ENCODE results near the gene TEX53. TPM values are rescaled to one million over a fixed set of nuclear protein-coding genes. Genes with fewer than 3 reads are reported as not detected.

Gene TEX53
- total and polyA plus RNA-seq, 9 donors, result not detected

- Histone ChIP-seq H3K36me3 (no peaks in the 10 kb centered on the region), H3K4me1 (ENCODE audit: insufficient read depth) (no peaks in the 10 kb centered on the region), H3K9me3 (no peaks in the 10 kb centered on the region), H3K27ac (no peak overlapping the region), H3K4me3 (no peak overlapping the region), H3K27me3 (no peaks in the 10 kb centered on the region)
- TF ChIP-seq EP300 (IDR thresholded peaks at IDR 0.05) (no peak), POLR2A (IDR thresholded peaks at IDR 0.05) (no peak)
- TF ChIP-seq, protein P1, sequence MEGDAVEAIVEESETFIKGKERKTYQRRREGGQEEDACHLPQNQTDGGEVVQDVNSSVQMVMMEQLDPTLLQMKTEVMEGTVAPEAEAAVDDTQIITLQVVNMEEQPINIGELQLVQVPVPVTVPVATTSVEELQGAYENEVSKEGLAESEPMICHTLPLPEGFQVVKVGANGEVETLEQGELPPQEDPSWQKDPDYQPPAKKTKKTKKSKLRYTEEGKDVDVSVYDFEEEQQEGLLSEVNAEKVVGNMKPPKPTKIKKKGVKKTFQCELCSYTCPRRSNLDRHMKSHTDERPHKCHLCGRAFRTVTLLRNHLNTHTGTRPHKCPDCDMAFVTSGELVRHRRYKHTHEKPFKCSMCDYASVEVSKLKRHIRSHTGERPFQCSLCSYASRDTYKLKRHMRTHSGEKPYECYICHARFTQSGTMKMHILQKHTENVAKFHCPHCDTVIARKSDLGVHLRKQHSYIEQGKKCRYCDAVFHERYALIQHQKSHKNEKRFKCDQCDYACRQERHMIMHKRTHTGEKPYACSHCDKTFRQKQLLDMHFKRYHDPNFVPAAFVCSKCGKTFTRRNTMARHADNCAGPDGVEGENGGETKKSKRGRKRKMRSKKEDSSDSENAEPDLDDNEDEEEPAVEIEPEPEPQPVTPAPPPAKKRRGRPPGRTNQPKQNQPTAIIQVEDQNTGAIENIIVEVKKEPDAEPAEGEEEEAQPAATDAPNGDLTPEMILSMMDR (IDR thresholded peaks at IDR 0.05), result no peak
- DNase-seq, result no peak
- intact Hi-C loops (cut with DNase I), result no loop called here
- 86 to 92% (median 87%) methylated on average over 8 of the region's 8 CpGs for WGBS, 3 donors
Measured at GRCh38 chr9:114638404-114638803, 19.2 kb downstream of the TEX53 start.

- Histone ChIP-seq H3K4me3 (no peak overlapping the region), H3K4me1 (ENCODE audit: insufficient read depth) (no peaks in the 10 kb centered on the region), H3K27ac (no peak overlapping the region), H3K36me3 (no peaks in the 10 kb centered on the region), H3K27me3 (no peaks in the 10 kb centered on the region), H3K9me3 (no peaks in the 10 kb centered on the region)
- no peak for TF ChIP-seq EP300 (IDR thresholded peaks at IDR 0.05)
- TF ChIP-seq, protein P1 (IDR thresholded peaks at IDR 0.05), result no peak
- no peak for TF ChIP-seq POLR2A (IDR thresholded peaks at IDR 0.05)
- DNase-seq, result no peak
- WGBS, 3 donors, result 85 to 91% (median 88%) methylated on average over 6 of the region's 6 CpGs
- intact Hi-C loops (cut with DNase I), result no loop called here
Measured at GRCh38 chr9:114634387-114634786, 23.2 kb downstream of the TEX53 start.

DNA sequence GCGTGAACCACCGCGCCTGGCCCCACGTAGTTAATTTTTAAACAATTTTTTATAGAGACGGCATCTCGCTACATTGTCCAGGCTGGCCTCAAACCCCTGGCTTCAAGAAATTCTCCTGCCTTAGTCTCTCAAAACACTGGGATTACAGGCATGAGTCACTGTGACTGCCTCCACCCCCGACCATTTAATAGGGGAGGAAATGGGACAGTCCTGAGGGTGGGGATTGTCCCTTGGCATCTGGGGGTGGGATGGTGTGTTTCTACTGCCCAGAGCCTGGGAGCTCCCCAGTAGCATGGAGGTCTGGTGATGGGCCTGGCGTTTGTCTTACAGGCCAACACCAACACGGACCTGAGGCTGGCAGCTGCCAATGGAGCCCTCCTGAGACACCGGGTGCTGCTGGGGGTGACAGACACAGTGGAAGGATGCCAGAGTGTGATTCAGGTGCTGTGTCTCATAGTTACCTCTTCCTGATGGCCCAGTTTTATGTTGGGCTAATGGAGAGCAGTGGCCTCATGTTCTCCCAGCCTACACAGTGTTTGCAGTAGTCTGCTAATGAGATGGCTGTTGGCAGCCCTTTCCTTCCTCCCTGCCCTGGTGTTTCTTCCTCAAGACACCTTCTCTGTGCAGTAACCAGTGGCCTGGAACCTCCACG, 24.0 kb downstream of the TEX53 start:
- Histone ChIP-seq H3K36me3 (no peaks in the 10 kb centered on the region), H3K27me3 (no peaks in the 10 kb centered on the region), H3K9me3 (no peaks in the 10 kb centered on the region), H3K27ac (no peak overlapping the region), H3K4me1 (ENCODE audit: insufficient read depth) (no peaks in the 10 kb centered on the region), H3K4me3 (no peak overlapping the region)
- no peak for DNase-seq
- 87 to 90% (median 87%) methylated on average over 11 of the region's 11 CpGs for whole genome bisulfite sequencing, 3 donors
- intact Hi-C loops (cut with DNase I), result no loop called here
- no peak for TF ChIP-seq POLR2A (IDR thresholded peaks at IDR 0.05)
- no peak for TF ChIP-seq EP300 (IDR thresholded peaks at IDR 0.05)
- TF ChIP-seq, protein P1 (IDR thresholded peaks at IDR 0.05), result no peak

DNA sequence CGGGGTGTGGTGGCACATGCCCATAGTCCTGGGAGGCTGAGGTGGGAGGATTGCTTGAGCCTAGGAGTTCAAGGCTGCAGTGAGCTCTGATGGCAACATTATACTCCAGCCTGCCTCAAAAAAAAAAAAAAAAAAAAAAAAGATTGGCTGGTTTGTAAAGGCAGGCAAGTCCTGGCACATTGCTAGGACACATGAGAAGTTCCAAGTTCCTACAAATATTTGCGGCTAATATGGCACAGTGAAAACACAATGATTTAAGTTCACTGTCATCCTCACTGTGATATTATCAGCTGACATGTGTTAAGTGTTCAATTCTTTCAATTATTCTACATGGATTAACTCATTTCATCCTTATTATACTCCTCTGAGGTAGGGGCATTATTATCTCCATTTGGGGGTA, 26.4 kb downstream of the TEX53 start:
- WGBS, 3 donors, result 0 to 45% (median 45%) methylated on average over 2 of the region's 2 CpGs
- intact Hi-C loops (cut with DNase I), result no loop called here
- no peak for DNase-seq
- no peaks in the 10 kb centered on the region for H3K36me3 ChIP-seq
- H3K9me3 ChIP-seq, result no peaks in the 10 kb centered on the region
- TF ChIP-seq EP300 (IDR thresholded peaks at IDR 0.05) (no peak), POLR2A (IDR thresholded peaks at IDR 0.05) (no peak)
- TF ChIP-seq, protein P1 (IDR thresholded peaks at IDR 0.05), result no peak
- H3K27me3 ChIP-seq, result no peaks in the 10 kb centered on the region
- H3K4me1 ChIP-seq (ENCODE audit: insufficient read depth), result no peaks in the 10 kb centered on the region
- no peak overlapping the region for H3K27ac ChIP-seq
- no peak overlapping the region for H3K4me3 ChIP-seq

Data from ovary (tissue), 9 donors.